GM12874 (cell line): ENCODE results near the gene NFAT5.

ENCODE experiments used
- CTCF ChIP-seq: IDR thresholded peaks from 2 replicates; pipeline ENCODE4 v1.5.1; 2011; ENCODE audit warnings: low read depth, mild to moderate bottlenecking, control low read depth, low read length, moderate library complexity; ENCODE audit not compliant: insufficient read depth

The NFAT5 gene

GRCh38 chr16:69618721-69619120 is 53.0 kb downstream of the NFAT5 start:
- TF ChIP-seq CTCF, result no peak

- TF ChIP-seq CTCF, result no peak
These were observed 53.7 kb downstream of the NFAT5 start for GRCh38 chr16:69619514-69619913.

- no peak for TF ChIP-seq CTCF
These were observed 54.8 kb downstream of the NFAT5 start for GRCh38 chr16:69620573-69620972.

GRCh38 chr16:69621225-69621624 is 55.5 kb downstream of the NFAT5 start:
- TF ChIP-seq CTCF, result no peak

- TF ChIP-seq CTCF, result no peak
These were observed 60.5 kb downstream of the NFAT5 start for GRCh38 chr16:69626256-69626655.

- TF ChIP-seq CTCF, result no peak
These were observed 67.1 kb downstream of the NFAT5 start for GRCh38 chr16:69632828-69633227.

GRCh38 chr16:69633375-69633774 is 67.6 kb downstream of the NFAT5 start:
- TF ChIP-seq CTCF, result no peak

GRCh38 chr16:69644790-69645189 is 79.0 kb downstream of the NFAT5 start:
- TF ChIP-seq CTCF, result no peak
